ENCODE measurements around the gene NAP1L5.

The NAP1L5 gene

GRCh38 chr4:88674979-88675378 is 22.6 kb downstream of the NAP1L5 start:
- POLR2A ChIA-PET, result no interaction called here
- TF ChIP-seq ZNF707 (tag by site-specific recombination; IDR thresholded peaks at IDR 0.05), result no peak
- 0 out of 2 replicates have a peak, but pooled peaks have one; percentile 54 for TF ChIP-seq ZNF10 (tag by site-specific recombination; IDR thresholded peaks at IDR 0.05)
- Histone ChIP-seq H3K27ac (ENCODE audit: extremely low read depth, low read depth, low read length) (no peak overlapping the region), H3K4me1 (ENCODE audit: control insufficient read depth, insufficient read depth, low read length) (no peaks in the 10 kb centered on the region), H3K4me3 (ENCODE audit: low read depth, low read length) (no peak overlapping the region), H3K9me3 (ENCODE audit: control insufficient read depth, insufficient read depth, low read depth, low read length) (no peaks in the 10 kb centered on the region), H3K36me3 (ENCODE audit: control insufficient read depth in 2 of 2, insufficient read depth in 1 of 2, low read length in 2 of 2) (peaks cover 0 to 3% of the 10 kb centered on the region in 2 experiments; a peak in 1 of 3 replicates)
- CTCF ChIA-PET, result interaction anchor here (0.6 kb wide), 1 partner anchor 380 kb away, joined by 3 read pairs; no protein-coding TSS in a partner anchor

- TF ChIP-seq BCL11B (tag by site-specific recombination; IDR thresholded peaks at IDR 0.05; ENCODE audit: low read depth), result no peak
- no peak for TF ChIP-seq TRIM28 (IDR thresholded peaks at IDR 0.05; ENCODE audit: borderline replicate concordance, low read length)
- ChIA-PET POLR2A (no interaction called here), CTCF (interaction anchor here (0.6 kb wide), 1 partner anchor 380 kb away, joined by 3 read pairs; no protein-coding TSS in a partner anchor)
- no peak overlapping the region for H3K27ac ChIP-seq (ENCODE audit: extremely low read depth, low read depth, low read length)
- H3K4me3 ChIP-seq (ENCODE audit: low read depth, low read length), result no peak overlapping the region
- no peaks in the 10 kb centered on the region for H3K4me1 ChIP-seq (ENCODE audit: control insufficient read depth, insufficient read depth, low read length)
- peaks cover 0 to 3% of the 10 kb centered on the region in 2 experiments; a peak in 1 of 3 replicates for H3K36me3 ChIP-seq (ENCODE audit: control insufficient read depth in 2 of 2, insufficient read depth in 1 of 2, low read length in 2 of 2)
- no peaks in the 10 kb centered on the region for H3K9me3 ChIP-seq (ENCODE audit: control insufficient read depth, insufficient read depth, low read depth, low read length)
Observed at GRCh38 chr4:88674565-88674964, 23.1 kb downstream of the NAP1L5 start.

- Histone ChIP-seq H3K36me3 (ENCODE audit: control insufficient read depth in 2 of 2, insufficient read depth in 1 of 2, low read length in 2 of 2) (peaks cover 0 to 3% of the 10 kb centered on the region in 2 experiments; a peak in 1 of 3 replicates), H3K9me3 (ENCODE audit: control insufficient read depth, insufficient read depth, low read depth, low read length) (no peaks in the 10 kb centered on the region), H3K27ac (ENCODE audit: extremely low read depth, low read depth, low read length) (no peak overlapping the region), H3K4me3 (ENCODE audit: low read depth, low read length) (no peak overlapping the region), H3K4me1 (ENCODE audit: control insufficient read depth, insufficient read depth, low read length) (no peaks in the 10 kb centered on the region)
- ChIA-PET CTCF (interaction anchor here (0.6 to 1.6 kb wide), 9 partner anchors 12 to 381 kb away, joined by 3 to 7 read pairs (median 4); no protein-coding TSS in a partner anchor), POLR2A (no interaction called here)
- no peak for TF ChIP-seq ZNF362 (tag by site-specific recombination; IDR thresholded peaks at IDR 0.05)
- TF ChIP-seq ZNF248 (tag by site-specific recombination; IDR thresholded peaks at IDR 0.05), result no peak
- no peak for TF ChIP-seq ZNF433 (tag by site-specific recombination; IDR thresholded peaks at IDR 0.05; ENCODE audit: low read depth)
- TF ChIP-seq ZFHX2 (tag by site-specific recombination; conservative IDR thresholded peaks at IDR 0.05), result no peak
Observed at GRCh38 chr4:88673886-88674285, 23.7 kb downstream of the NAP1L5 start.

- H3K27ac ChIP-seq (ENCODE audit: extremely low read depth, low read depth, low read length), result no peak overlapping the region
- CTCF ChIA-PET, result interaction anchor here (0.6 to 1.6 kb wide), 18 partner anchors 10 to 382 kb away, joined by 3 to 7 read pairs (median 4); no protein-coding TSS in a partner anchor
- POLR2A ChIA-PET, result no interaction called here
- H3K9me3 ChIP-seq (ENCODE audit: control insufficient read depth, insufficient read depth, low read depth, low read length), result no peaks in the 10 kb centered on the region
- peak; percentile 20; the same call in 1 of the 2 replicates for TF ChIP-seq ZNF654 (tag by site-specific recombination; IDR thresholded peaks at IDR 0.05; ENCODE audit: low read depth)
- no peak for TF ChIP-seq SP7 (tag by site-specific recombination; IDR thresholded peaks at IDR 0.05)
- no peak for TF ChIP-seq SETDB1 (IDR thresholded peaks at IDR 0.05; ENCODE audit: insufficient read length, low read length)
- no peak for TF ChIP-seq ZNF292 (tag by site-specific recombination; IDR thresholded peaks at IDR 0.05; ENCODE audit: borderline replicate concordance, low read depth)
- no peak for TF ChIP-seq ZNF214 (tag by site-specific recombination; IDR thresholded peaks at IDR 0.05; ENCODE audit: borderline replicate concordance)
- no peak overlapping the region for H3K4me3 ChIP-seq (ENCODE audit: low read depth, low read length)
- H3K4me1 ChIP-seq (ENCODE audit: control insufficient read depth, insufficient read depth, low read length), result no peaks in the 10 kb centered on the region
- H3K36me3 ChIP-seq (ENCODE audit: control insufficient read depth in 2 of 2, insufficient read depth in 1 of 2, low read length in 2 of 2), result peaks cover 0 to 3% of the 10 kb centered on the region in 2 experiments; a peak in 1 of 3 replicates
Observed at GRCh38 chr4:88672987-88673386, 24.6 kb downstream of the NAP1L5 start.

GRCh38 chr4:88661739-88662138 is 35.9 kb downstream of the NAP1L5 start:
- H3K9me3 ChIP-seq (ENCODE audit: control insufficient read depth, insufficient read depth, low read depth, low read length), result no peaks in the 10 kb centered on the region
- H3K27ac ChIP-seq (ENCODE audit: extremely low read depth, low read depth, low read length), result no peak overlapping the region
- H3K4me3 ChIP-seq (ENCODE audit: low read depth, low read length), result no peak overlapping the region
- ChIA-PET CTCF (interaction anchor here (0.7 kb wide), 1 partner anchor 32 kb away, joined by 4 read pairs; no protein-coding TSS in a partner anchor), POLR2A (no interaction called here)
- H3K36me3 ChIP-seq (ENCODE audit: control insufficient read depth in 2 of 2, insufficient read depth in 1 of 2, low read length in 2 of 2), result no peaks in the 10 kb centered on the region
- TF ChIP-seq ZFP37 (tag by site-specific recombination; IDR thresholded peaks at IDR 0.05) (no peak), KLF1 (tag by site-specific recombination; IDR thresholded peaks at IDR 0.05) (no peak), ZNF24 (tag by site-specific recombination; IDR thresholded peaks at IDR 0.05) (no peak), YY1 (tag by site-specific recombination; IDR thresholded peaks at IDR 0.05) (no peak), WT1 (tag by site-specific recombination; IDR thresholded peaks at IDR 0.05) (no peak), GLIS2 (tag by site-specific recombination; IDR thresholded peaks at IDR 0.05) (no peak)
- H3K4me1 ChIP-seq (ENCODE audit: control insufficient read depth, insufficient read depth, low read length), result no peaks in the 10 kb centered on the region
